WTC11 (cell line): ENCODE measurements around the gene HIP1. TPM values are rescaled to one million over a fixed set of nuclear protein-coding genes. Genes with fewer than 3 reads are reported as not detected.

ENCODE experiments used
- ATAC-seq: fragments of 200-7000 bp; cut with Tn5 transposase; 2 replicates; pipeline ENCODE4 v1.10.0; 2021; ENCODE audit warnings: mild to moderate bottlenecking, moderate library complexity
- CTCF ChIA-PET: fragments of 300-600 bp; sonication (Branson Sonifier 250); formaldehyde crosslinking; loops from one replicate; lab custom pipeline; 2021; ENCODE audit warnings: antibody characterized with exemption; lab: Charles Lee
- POLR2A ChIA-PET: fragments of 350-600 bp; sonication (Branson Sonifier 250); formaldehyde crosslinking; loops from one replicate; lab custom pipeline; 2021; ENCODE audit warnings: antibody characterized with exemption; lab: Charles Lee
- DNase-seq: peaks from one replicate; pipeline ENCODE4 v3.0.0; 2021; ENCODE audit warnings: low spot score
- H3K27ac Mint-ChIP-seq: 2 replicates; pipeline ENCODE4 v1.8.0; 2021; ENCODE audit warnings: mixed read lengths
- H3K27me3 Mint-ChIP-seq: 2 replicates; pipeline ENCODE4 v1.8.0; 2021; ENCODE audit warnings: low read depth, mild to moderate bottlenecking, moderate library complexity, mixed read lengths
- H3K36me3 Mint-ChIP-seq: 2 replicates; pipeline ENCODE4 v1.8.0; 2021; ENCODE audit warnings: mixed read lengths
- H3K4me1 Mint-ChIP-seq: 2 replicates; pipeline ENCODE4 v1.8.0; 2022; ENCODE audit warnings: mixed read lengths
- H3K4me3 Mint-ChIP-seq: 2 replicates; pipeline ENCODE4 v1.8.0; 2021; ENCODE audit warnings: mild to moderate bottlenecking, moderate library complexity, mixed read lengths
- H3K9me3 Mint-ChIP-seq: 2 replicates; pipeline ENCODE4 v1.8.0; 2021; ENCODE audit warnings: mixed read lengths
- ATF3 ChIP-seq: sonication (generic); formaldehyde crosslinking; conservative IDR thresholded peaks from 2 replicates; pipeline ENCODE4 v1.8.1; 2022; ENCODE audit warnings: mild to moderate bottlenecking, missing genetic modification reagents
- ELF4 ChIP-seq: sonication (generic); formaldehyde crosslinking; IDR thresholded peaks from 2 replicates; pipeline ENCODE4 v1.8.1; 2022; ENCODE audit warnings: low read depth, mild to moderate bottlenecking, moderate library complexity, missing genetic modification reagents
- FOXP4 ChIP-seq: sonication (generic); formaldehyde crosslinking; IDR thresholded peaks from 2 replicates; pipeline ENCODE4 v1.8.0; 2022; ENCODE audit warnings: mild to moderate bottlenecking, missing genetic modification reagents
- GRHL2 ChIP-seq: fragments of 250-450 bp; sonication (Bioruptor Pico); IDR thresholded peaks from 2 replicates; pipeline ENCODE4 v1.8.0; 2022; ENCODE audit warnings: mild to moderate bottlenecking, moderate library complexity; ENCODE audit not compliant: insufficient replicate concordance, severe bottlenecking
- MLX ChIP-seq: sonication (generic); formaldehyde crosslinking; IDR thresholded peaks from 2 replicates; pipeline ENCODE4 v1.8.1; 2023; ENCODE audit warnings: mild to moderate bottlenecking, missing genetic modification reagents, moderate library complexity
- SOX15 ChIP-seq: fragments of 250-450 bp; sonication (Bioruptor Pico); IDR thresholded peaks from 2 replicates; pipeline ENCODE4 v1.9.0; 2021; ENCODE audit warnings: mild to moderate bottlenecking
- USF1 ChIP-seq: sonication (generic); formaldehyde crosslinking; IDR thresholded peaks from 2 replicates; pipeline ENCODE4 v1.8.0; 2022; ENCODE audit warnings: mild to moderate bottlenecking, missing genetic modification reagents
- USF2 ChIP-seq: sonication (generic); formaldehyde crosslinking; IDR thresholded peaks from 2 replicates; pipeline ENCODE4 v1.8.1; 2023; ENCODE audit warnings: mild to moderate bottlenecking, missing genetic modification reagents, moderate library complexity
- ZBTB21 ChIP-seq: sonication (generic); formaldehyde crosslinking; IDR thresholded peaks from 2 replicates; pipeline ENCODE4 v1.8.1; 2023; ENCODE audit warnings: mild to moderate bottlenecking, missing genetic modification reagents, borderline replicate concordance
- ZNF219 ChIP-seq: sonication (generic); formaldehyde crosslinking; IDR thresholded peaks from 2 replicates; pipeline ENCODE4 v1.8.0; 2023; ENCODE audit warnings: missing genetic modification reagents, mild to moderate bottlenecking, borderline replicate concordance
- ZNF396 ChIP-seq: fragments of 250-450 bp; sonication (Bioruptor Pico); IDR thresholded peaks from 2 replicates; pipeline ENCODE4 v1.8.0; 2021; ENCODE audit warnings: mild to moderate bottlenecking, moderate library complexity, borderline replicate concordance
- ZNF425 ChIP-seq: fragments of 250-450 bp; sonication (Bioruptor Pico); conservative IDR thresholded peaks from 2 replicates; pipeline ENCODE4 v1.9.0; 2021; ENCODE audit warnings: mild to moderate bottlenecking
- ZNF532 ChIP-seq: fragments of 250-450 bp; sonication (Bioruptor Pico); IDR thresholded peaks from 2 replicates; pipeline ENCODE4 v1.9.0; 2021; ENCODE audit warnings: mild to moderate bottlenecking, borderline replicate concordance
- ZSCAN18 ChIP-seq: fragments of 250-450 bp; sonication (Bioruptor Pico); IDR thresholded peaks from 2 replicates; pipeline ENCODE4 v2.1.2; 2022; ENCODE audit warnings: mild to moderate bottlenecking, moderate library complexity
- total RNA-seq: library from RNA; stranded (reverse); gene quantifications from 3 replicates; pipeline ENCODE4 v1.2.3, GENCODE V29; 2021

HIP1 gene
- total RNA-seq, 1 experiment from 2014 or later, result 75.8 TPM

GRCh38 chr7:75536940-75537538, 201.7 kb downstream of the HIP1 start:
- DNase-seq (no peak), ATAC-seq (no peak)
- ChIA-PET POLR2A (no interaction called here), CTCF (no interaction called here)
- no peaks in the 10 kb centered on the region for H3K4me1 Mint-ChIP-seq
- no peaks in the 10 kb centered on the region for H3K9me3 Mint-ChIP-seq
- H3K36me3 Mint-ChIP-seq, result peaks cover 49% of the 10 kb centered on the region
- TF ChIP-seq ZSCAN18 (CRISPR knock-in tag), result no peak
- TF ChIP-seq USF2, result no peak
- no peak for TF ChIP-seq ZNF396 (CRISPR knock-in tag)
- TF ChIP-seq ATF3 (CRISPR knock-in tag), result no peak
- no peak for TF ChIP-seq ZNF219 (CRISPR knock-in tag)
- TF ChIP-seq ZNF532 (CRISPR knock-in tag), result no peak
- TF ChIP-seq MLX (CRISPR knock-in tag), result no peak
- no peak for TF ChIP-seq ZBTB21 (CRISPR knock-in tag)
- TF ChIP-seq FOXP4, result no peak
- no peak for TF ChIP-seq GRHL2 (CRISPR knock-in tag)
- no peak for TF ChIP-seq SOX15 (CRISPR knock-in tag)
- no peak overlapping the region for H3K27ac Mint-ChIP-seq
- no peaks in the 10 kb centered on the region for H3K27me3 Mint-ChIP-seq
- no peak overlapping the region for H3K4me3 Mint-ChIP-seq

- peaks cover 43% of the 10 kb centered on the region for H3K36me3 Mint-ChIP-seq
- CTCF ChIA-PET, result no interaction called here
Observed at GRCh38 chr7:75536491-75536890, 202.2 kb downstream of the HIP1 start.

More at GRCh38 chr7:75536491-75536890, 202.2 kb downstream of the HIP1 start:
- DNase-seq, result no peak
- ATAC-seq, result no peak
- no peak overlapping the region for H3K27ac Mint-ChIP-seq
- no peak overlapping the region for H3K4me3 Mint-ChIP-seq
- TF ChIP-seq USF1 (no peak), GRHL2 (CRISPR knock-in tag) (no peak), ELF4 (CRISPR knock-in tag) (no peak), ZNF425 (CRISPR knock-in tag) (no peak)
- no peaks in the 10 kb centered on the region for H3K27me3 Mint-ChIP-seq
- peaks cover 2% of the 10 kb centered on the region; the same call in 1 of the 2 replicates for H3K4me1 Mint-ChIP-seq
- no peaks in the 10 kb centered on the region for H3K9me3 Mint-ChIP-seq
- POLR2A ChIA-PET, result no interaction called here
